ENCODE results near the gene CDK4. TPM values are rescaled to one million over a fixed set of nuclear protein-coding genes. Genes with fewer than 3 reads are reported as not detected.

Gene CDK4
- polyA plus RNA-seq, 1 donor (not counting 4 experiments of a cell fraction or from before 2014, with no cell fraction given) = 146 TPM

GRCh38 chr12:57772429-57773322 lies 20.6 kb upstream of the CDK4 start, which contains the start of gene EEF1AKMT3:
TSS of gene EEF1AKMT3 (plus strand) at chr12:57772614. CDS start at chr12:57772725, 111 bp downstream.
- Histone ChIP-seq H3K9me1 (ENCODE audit: control insufficient read depth, extremely low read depth, insufficient read depth, low read length) (no peaks in the 10 kb centered on the region), H3K4me1 (ENCODE audit: control insufficient read depth, extremely low read depth, insufficient read depth, low read length) (peaks cover 16% of the 10 kb centered on the region), H3K4me3 (ENCODE audit: control insufficient read depth in 2 of 3, extremely low read depth in 1 of 3, insufficient read depth in 2 of 3, low read depth in 1 of 3, low read length in 3 of 3) (peak within 1 kb of the TSS; percentile 79 to 96 (median 93)), H3K27me3 (ENCODE audit: control insufficient read depth, extremely low read depth, insufficient read depth, low read length) (no peaks in the 10 kb centered on the region), H3K9ac (ENCODE audit: control insufficient read depth, extremely low read depth, insufficient read depth, low read length) (peak within 1 kb of the TSS; percentile 98), H3K4me2 (ENCODE audit: control insufficient read depth, extremely low read depth, insufficient read depth, low read depth, low read length) (peak within 1 kb of the TSS; percentile 98), H3K9me3 (ENCODE audit: control insufficient read depth, low read depth, low read length) (no peaks in the 10 kb centered on the region), H3K27ac (ENCODE audit: control insufficient read depth, insufficient read depth, low read length) (peak within 1 kb of the TSS; percentile 94), H3K79me2 (ENCODE audit: control insufficient read depth, insufficient read depth, low read length) (peaks cover 39% of the 10 kb centered on the region), H3K36me3 (ENCODE audit: control insufficient read depth in 2 of 2, extremely low read depth in 1 of 2, insufficient read depth in 2 of 2, low read length in 2 of 2) (peaks cover 14 to 20% of the 10 kb centered on the region in 2 experiments), H4K20me1 (ENCODE audit: control insufficient read depth, extremely low read depth, insufficient read depth, low read length) (no peaks in the 10 kb centered on the region), H2AFZ (ENCODE audit: control insufficient read depth, low read length) (peak within 1 kb of the TSS; percentile 98)
- FAIRE-seq = no peak
- dilution Hi-C loops (cut with MboI; ENCODE audit: extremely low pct_ligation_motif_present, low sequenced_read_pairs) = no loop called here
- no peak for DNase-seq (ENCODE audit: low read depth, low spot score)
- no peak for TF ChIP-seq EZH2 (IDR thresholded peaks at IDR 0.05; ENCODE audit: low read length)
- no peak for TF ChIP-seq CTCF (optimal IDR thresholded peaks at IDR 0.05 in 1 of 3, IDR thresholded peaks at IDR 0.05 in 1 of 3, conservative IDR thresholded peaks at IDR 0.05 in 1 of 3; ENCODE audit: extremely low read depth in 1 of 3, insufficient read depth in 2 of 3, low read length in 3 of 3)

- Histone ChIP-seq H4K20me1 (ENCODE audit: control insufficient read depth, extremely low read depth, insufficient read depth, low read length) (no peaks in the 10 kb centered on the region), H3K9me3 (ENCODE audit: control insufficient read depth, low read depth, low read length) (no peaks in the 10 kb centered on the region), H2AFZ (ENCODE audit: control insufficient read depth, low read length) (peak within 1 kb of the TSS; percentile 98), H3K4me2 (ENCODE audit: control insufficient read depth, extremely low read depth, insufficient read depth, low read depth, low read length) (peak within 1 kb of the TSS; percentile 98), H3K27me3 (ENCODE audit: control insufficient read depth, extremely low read depth, insufficient read depth, low read length) (no peaks in the 10 kb centered on the region), H3K79me2 (ENCODE audit: control insufficient read depth, insufficient read depth, low read length) (peaks cover 46% of the 10 kb centered on the region), H3K27ac (ENCODE audit: control insufficient read depth, insufficient read depth, low read length) (peak within 1 kb of the TSS; percentile 94), H3K9me1 (ENCODE audit: control insufficient read depth, extremely low read depth, insufficient read depth, low read length) (no peaks in the 10 kb centered on the region), H3K4me1 (ENCODE audit: control insufficient read depth, extremely low read depth, insufficient read depth, low read length) (peaks cover 23% of the 10 kb centered on the region), H3K36me3 (ENCODE audit: control insufficient read depth in 2 of 2, extremely low read depth in 1 of 2, insufficient read depth in 2 of 2, low read length in 2 of 2) (peaks cover 14 to 20% of the 10 kb centered on the region in 2 experiments), H3K9ac (ENCODE audit: control insufficient read depth, extremely low read depth, insufficient read depth, low read length) (peak within 1 kb of the TSS; percentile 98), H3K4me3 (ENCODE audit: control insufficient read depth in 2 of 3, extremely low read depth in 1 of 3, insufficient read depth in 2 of 3, low read depth in 1 of 3, low read length in 3 of 3) (peak within 1 kb of the TSS; percentile 79 to 96 (median 93))
- FAIRE-seq (peak; percentile 48), DNase-seq (ENCODE audit: low read depth, low spot score) (no peak)
- dilution Hi-C loops (cut with MboI; ENCODE audit: extremely low pct_ligation_motif_present, low sequenced_read_pairs) = no loop called here
- TF ChIP-seq CTCF (optimal IDR thresholded peaks at IDR 0.05 in 1 of 3, IDR thresholded peaks at IDR 0.05 in 1 of 3, conservative IDR thresholded peaks at IDR 0.05 in 1 of 3; ENCODE audit: extremely low read depth in 1 of 3, insufficient read depth in 2 of 3, low read length in 3 of 3) (no peak), EZH2 (IDR thresholded peaks at IDR 0.05; ENCODE audit: low read length) (no peak)
Measured at GRCh38 chr12:57771873-57772428, 19.8 kb upstream of the CDK4 start, which contains the start of gene METTL1. TSS of gene METTL1 (minus strand) at chr12:57772105. CDS start at chr12:57772083, 22 bp downstream.
